ENCODE measurements around the gene ZNF814.
A peak's percentile ranks its signal among the peaks of the same experiment; 100 is the strongest.
"Not testable (repeated sequence)": the region's sequence is repeated elsewhere in the genome, so short reads cannot be mapped to it uniquely, and the experiment has no call there.

ZNF814 gene

DNA sequence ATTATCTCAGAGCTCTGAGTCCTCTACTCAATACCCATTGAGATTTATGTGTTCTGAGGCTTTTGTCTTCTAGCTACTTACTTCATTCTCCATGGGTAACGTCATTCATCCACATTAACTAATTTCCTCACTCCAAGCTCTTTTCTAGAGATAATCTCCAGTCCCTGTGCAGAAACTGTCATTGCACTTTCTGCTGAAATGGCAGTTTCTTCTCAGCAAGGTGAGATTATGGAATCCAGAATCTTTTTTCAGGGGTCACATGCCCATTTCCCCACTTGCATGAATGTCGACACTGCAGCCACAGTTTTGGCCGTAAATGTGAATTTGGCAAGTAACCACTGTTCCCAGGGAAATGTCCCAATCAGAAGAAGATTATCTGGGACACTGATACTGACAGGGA is 26.5 kb downstream of the ZNF814 start:
- DNase-seq (ENCODE audit: low read depth), result not testable (repeated sequence)

DNA sequence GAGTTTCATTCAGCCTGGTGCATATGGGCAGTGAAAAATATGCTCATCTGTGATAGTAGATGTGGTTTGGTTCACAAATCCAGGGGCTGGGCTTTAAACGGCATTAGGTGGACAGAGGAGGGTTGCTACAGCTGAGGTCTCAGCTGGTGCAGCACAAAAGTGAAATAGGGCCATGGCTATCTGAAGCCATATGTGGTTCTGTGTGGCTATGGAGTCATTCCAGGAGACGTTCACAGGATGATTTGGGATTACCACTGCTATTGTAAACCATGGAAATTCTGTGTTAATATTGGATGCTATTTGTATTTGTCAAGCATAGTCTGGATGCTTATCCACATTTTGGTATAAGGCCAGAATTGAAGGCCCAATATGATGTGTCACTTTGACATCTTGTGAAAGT is 34.7 kb downstream of the ZNF814 start:
- DNase-seq (ENCODE audit: low read depth), result not testable (repeated sequence)

DNA sequence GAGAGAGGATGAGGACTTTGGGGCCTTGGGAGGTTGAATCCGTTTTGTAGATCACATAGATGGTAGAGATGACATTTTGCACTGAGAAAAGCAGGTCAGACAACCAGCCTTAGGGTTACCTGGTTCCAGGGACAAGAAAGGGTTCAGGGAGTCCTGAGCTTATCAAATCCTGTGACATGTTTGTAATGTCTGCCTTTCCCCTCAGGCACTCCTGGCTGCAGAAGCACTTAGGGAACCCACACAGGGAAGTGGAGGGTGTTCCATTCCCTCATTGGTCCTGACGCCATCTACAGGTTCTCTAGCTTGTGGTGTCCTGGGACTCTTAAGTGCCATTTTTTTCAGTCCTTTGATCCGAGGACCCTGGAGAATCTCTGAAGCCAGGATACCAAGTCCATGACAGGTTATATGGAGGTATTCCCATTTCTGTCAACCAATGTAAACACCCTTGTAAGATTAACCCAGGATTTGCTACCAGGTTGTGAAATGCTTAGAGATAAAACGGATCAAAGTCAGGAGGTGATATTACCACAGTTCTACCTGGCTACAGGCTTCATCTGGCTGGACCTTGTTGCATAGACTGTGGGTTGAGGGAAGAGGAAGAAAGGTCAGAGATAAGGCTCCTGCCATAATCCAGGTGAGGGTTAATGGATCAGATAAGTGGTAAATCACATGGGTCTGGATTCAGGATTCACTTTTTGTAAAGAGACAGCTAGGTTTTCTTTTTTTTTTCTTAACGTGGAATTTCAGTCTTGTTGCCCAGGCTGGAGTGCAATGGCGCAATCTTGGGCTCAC is 36.8 kb downstream of the ZNF814 start:
- DNase-seq (ENCODE audit: low read depth), result not testable (repeated sequence)

DNA sequence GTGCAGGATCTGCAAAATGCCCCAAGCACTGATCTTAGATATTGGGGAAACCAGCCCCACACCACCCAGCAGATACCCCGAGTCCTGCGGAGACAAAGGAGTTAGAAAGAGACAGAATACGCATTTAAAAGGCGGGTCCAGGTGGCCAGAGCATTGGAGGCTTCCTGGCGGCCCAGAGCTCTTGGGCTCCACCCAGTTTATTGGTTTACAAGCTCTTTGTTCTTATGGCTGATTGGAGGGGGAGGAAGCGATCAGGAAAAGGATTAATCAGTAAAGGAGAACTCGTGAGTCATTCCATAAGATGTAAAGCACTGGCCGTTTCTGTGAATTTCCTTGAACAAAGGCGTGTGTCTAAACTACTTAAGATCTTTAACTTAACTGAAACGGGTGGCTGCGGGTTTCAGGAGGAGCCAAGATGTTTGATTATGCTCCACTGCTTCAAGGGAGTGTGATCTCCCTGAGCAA is 38.3 kb downstream of the ZNF814 start:
- no peak for DNase-seq (ENCODE audit: low read depth)

DNA sequence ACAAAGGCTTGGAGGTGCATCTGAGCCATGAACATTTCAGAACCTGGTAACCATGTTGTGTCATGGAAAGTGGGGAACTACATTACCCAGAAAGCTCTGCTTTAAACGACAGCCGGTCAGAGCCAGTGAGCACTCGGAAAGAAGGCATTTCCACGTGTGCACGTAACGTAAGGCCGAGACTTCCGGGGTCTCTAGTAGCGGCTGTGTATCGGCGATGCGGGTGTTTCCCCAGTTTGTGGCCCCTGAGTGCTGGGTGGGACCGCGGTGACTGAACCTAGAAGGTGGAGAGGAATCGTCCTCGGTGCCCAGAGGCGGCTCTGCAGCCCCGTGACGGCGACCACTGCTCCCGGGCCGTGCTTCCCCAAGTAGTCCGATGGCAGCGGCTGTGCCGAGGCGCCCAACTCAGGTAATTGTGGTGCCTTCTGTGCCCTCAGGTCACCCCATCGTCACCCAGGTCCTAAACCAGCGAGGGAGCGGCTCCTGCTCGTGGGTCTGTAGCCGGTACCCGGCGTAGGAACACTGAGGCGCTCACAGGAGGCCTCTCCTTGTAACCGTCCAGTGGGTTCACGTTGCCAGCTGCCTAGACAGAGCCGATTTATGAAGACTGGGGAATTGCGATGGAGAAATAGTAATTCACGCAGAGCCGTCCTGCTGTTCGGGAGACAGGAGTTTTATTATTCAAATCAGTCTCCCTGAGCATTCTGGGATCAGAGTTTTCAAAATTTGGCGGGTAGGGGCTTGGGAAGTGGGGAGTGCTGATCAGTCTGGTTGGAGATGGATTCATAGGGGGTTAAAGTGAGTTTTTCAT is 39.0 kb downstream of the ZNF814 start, which contains the start of gene ZNF587:
ZNF587 (plus strand) TSS at position 194 of the 808 bp plus-strand sequence; CDS start at position 374, 180 bp downstream.
- peak; percentile 42 for DNase-seq (ENCODE audit: low read depth)

DNA sequence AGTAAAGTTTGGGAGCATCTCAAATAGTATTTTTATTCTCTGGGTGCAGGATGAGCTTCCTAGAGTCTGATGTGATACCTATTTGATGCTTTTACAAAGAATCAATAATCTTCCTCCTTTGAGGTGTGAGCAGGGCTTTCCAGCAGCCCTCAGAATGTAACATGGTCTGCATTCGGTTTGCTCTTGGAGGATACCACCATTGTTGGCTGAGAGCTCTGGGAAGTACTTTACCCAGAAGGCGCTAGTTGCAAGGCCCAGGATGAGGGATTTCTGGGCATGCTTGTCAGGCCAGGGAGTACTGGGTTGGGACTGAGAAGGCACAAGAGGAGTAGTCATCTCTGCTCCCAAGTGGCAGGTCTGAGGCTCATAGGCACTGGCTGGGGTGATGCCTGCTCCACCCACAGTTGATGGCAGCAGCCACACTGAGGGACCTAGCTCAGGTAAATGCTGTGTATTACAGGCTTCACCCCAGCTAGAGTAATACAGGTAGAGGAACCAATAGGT is 39.6 kb downstream of the ZNF814 start:
- not testable (repeated sequence) for DNase-seq (ENCODE audit: low read depth)

DNA sequence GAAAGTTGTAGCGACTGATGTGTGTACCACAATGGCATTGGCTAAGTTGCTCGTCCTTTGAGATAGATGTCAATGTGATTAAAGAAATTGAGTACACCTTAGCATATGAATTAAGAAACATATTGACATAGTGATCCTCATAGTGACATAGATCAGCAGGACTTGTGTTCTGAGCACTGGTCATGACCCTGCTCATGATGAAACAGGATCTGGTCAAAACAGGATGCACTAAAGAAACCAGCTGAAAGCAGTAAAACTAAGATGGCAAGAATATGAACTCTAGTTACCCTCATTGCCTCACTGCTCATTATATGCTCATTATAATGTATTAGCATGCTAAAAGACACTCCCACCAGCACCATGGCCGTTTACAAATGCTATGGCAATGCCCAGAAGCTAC is 41.7 kb downstream of the ZNF814 start:
- not testable (repeated sequence) for DNase-seq (ENCODE audit: low read depth)

DNA sequence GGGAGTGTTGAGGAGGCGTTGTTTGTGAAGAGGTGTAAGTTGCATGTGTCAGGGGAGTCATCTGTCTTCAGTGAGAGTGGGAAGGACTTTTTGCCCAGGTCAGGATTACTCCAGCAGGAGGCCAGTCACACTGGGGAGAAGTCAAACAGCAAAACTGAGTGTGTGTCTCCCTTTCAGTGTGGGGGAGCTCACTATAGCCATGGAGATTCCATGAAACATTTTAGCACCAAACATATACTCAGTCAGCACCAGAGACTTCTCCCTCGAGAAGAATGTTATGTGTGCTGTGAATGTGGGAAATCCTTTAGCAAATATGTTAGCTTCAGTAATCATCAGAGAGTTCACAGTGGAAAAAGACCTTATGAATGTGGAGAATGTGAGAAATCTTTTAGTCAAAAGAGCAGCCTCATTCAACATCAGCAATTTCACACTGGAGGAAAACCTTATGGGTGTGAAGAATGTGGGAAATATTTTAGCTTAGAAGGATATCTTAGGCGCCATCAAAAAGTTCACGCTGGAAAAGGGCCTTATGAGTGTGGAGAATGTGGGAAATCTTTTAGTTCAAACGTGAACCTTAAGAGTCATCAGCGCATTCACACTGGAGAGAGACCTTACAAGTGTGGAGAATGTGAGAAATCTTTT is 47.6 kb downstream of the ZNF814 start:
- DNase-seq (ENCODE audit: low read depth), result no peak

DNA sequence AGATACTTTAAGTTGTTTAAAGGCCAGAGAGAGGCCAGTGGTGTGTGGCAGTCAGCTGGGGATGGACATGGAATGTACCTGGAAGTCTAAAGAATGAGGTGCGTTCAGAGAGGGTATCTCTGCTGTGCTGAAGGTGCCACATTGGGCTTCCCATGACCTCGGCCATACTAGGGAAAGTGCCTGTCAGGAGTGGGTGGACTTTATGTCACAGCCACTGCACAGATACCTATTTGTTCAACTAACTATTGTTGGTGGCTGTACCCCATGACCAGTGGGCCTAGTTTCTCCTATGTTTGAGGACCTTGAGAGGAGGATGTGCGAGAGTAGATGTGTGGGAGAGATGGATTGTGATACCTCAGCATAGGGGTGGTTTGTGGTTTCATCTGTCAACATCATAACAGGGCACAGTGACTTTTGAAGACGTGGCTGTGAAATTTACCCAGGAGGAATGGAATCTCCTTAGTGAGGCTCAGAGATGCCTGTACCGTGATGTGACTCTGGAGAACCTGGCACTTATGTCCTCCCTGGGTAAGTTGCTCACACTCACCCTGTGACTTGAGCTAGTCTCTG is 50.1 kb downstream of the ZNF814 start:
- not testable (repeated sequence) for DNase-seq (ENCODE audit: low read depth)

DNA sequence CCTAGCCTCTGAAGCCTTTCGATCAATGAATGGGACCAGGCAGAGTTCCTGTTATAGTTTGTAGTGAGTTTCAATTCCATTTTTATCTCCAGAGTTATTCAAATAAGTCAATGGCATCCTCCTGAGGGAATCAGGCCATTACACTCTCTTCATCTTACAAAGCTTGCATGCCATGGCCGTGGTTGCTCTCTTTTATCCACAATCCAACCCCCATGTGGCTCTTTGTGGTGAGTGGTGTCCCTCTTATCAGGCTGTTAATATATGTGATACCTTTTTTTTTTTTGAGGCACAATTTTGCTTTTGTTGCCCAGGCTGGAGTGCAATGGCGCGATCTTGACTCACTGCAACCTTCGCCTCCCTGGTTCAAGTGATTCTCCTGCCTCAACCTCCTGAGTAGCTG is 51.8 kb downstream of the ZNF814 start:
- DNase-seq (ENCODE audit: low read depth), result not testable (repeated sequence)

DNA sequence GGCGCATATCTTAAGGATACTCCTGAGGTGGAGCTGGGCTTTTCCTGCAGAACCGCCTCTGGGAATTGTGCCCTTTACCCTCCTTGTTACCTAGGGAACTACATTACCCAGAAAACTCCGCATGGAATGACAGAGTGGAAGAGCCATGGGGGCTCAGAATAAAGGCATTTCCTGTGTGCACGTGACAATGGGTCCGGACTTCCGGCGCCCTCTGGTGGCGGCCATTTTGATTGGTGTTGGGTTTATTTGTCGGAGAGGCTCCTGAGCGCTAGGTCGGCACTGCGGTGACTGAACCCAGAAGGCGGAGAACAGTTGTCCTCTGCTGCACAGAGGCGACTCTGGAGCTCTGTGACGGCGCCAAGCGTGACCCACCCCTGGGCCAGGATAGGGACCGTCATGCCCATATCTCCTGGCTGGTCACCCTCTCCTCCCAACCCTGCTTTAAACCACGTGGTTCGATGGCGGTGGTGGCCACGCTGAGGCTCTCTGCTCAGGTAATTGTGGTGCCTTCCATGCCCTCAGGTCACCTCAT is 58.7 kb downstream of the ZNF814 start, which contains the start of gene ZNF587B:
ZNF587B (plus strand) TSS at position 229 of the 532 bp plus-strand sequence; CDS start at position 459, 230 bp downstream.
- DNase-seq (ENCODE audit: low read depth), result no peak

DNA sequence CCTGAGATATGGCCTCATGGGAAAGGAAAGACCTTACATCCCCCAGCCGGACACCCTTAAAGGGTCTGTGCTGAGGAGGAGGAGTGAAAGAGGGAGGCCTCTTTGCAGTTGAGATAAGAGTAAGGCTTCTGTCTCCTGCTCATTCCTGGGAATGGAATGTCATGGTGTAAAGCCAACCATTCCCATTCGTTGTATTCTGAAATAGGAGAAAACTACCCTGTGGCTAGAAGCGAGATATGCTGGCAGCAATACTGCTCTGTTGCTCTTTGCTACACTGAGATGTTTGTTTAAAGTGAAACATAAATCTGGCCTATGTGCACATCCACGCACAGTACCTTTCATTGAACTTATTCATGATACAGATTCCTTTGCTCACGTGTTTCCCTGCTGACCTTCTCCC is 59.5 kb downstream of the ZNF814 start:
- DNase-seq (ENCODE audit: low read depth), result no peak

DNA sequence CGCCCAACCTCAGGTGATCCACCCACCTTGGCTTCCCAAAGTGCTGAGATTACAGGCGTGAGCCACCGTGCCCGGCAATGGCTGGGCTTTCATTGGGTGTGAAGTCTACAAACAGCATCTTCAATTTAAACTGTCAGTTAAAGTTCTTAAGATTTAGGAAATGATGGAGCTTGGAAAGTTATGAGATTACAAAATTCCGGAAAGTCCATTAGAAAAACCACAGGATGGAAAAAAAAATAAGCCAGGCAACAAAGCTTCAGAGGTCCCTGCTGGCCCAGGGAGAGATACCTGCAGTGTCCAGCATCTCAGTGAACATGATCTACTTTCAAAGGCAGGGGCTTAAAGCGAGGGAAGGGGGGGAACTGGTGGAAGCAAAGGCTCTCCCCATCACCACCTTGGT is 63.3 kb downstream of the ZNF814 start:
- DNase-seq (ENCODE audit: low read depth), result no peak

DNA sequence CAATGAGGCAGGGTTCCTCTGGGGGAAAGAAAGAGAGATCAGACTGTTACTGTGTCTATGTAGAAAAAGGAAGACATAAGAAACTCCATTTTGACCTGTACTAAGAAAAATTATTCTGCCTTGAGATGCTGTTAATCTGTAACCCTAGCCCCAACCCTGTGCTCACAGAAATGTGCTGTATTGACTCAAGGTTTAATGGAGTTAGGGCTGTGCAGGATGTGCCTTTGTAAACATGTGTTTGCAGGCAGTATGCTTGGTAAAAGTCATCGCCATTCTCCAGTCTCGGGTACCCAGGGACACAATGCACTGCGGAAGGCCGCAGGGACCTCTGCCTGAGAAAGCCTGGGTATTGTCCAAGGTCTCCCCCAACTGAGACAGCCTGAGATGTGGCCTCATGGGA is 65.2 kb downstream of the ZNF814 start:
- not testable (repeated sequence) for DNase-seq (ENCODE audit: low read depth)

DNA sequence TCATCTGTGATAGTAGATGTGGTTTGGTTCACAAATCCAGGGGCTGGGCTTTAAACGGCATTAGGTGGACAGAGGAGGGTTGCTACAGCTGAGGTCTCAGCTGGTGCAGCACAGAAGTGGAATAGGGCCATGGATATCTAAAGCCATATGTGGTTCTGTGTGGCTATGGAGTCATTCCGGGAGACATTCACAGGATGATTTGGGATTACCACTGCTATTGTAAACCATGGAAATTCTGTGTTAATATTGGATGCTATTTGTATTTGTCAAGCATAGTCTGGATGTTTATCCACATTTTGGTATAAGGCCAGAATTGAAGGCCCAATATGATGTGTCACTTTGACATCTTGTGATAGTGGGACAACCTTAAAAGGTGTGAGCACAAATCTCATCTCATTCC is 65.7 kb downstream of the ZNF814 start:
- DNase-seq (ENCODE audit: low read depth), result not testable (repeated sequence)

DNA sequence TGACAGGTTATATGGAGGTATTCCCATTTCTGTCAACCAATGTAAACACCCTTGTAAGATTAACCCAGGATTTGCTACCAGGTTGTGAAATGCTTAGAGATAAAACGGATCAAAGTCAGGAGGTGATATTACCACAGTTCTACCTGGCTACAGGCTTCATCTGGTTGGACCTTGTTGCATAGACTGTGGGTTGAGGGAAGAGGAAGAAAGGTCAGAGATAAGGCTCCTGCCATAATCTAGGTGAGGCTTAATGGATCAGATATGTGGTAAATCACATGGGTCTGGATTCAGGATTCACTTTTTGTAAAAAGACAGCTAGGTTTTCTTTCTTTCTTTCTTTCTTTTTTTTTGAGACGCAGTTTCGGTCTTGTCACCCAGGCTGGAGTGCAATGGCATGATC is 67.3 kb downstream of the ZNF814 start:
- DNase-seq (ENCODE audit: low read depth), result not testable (repeated sequence)

DNA sequence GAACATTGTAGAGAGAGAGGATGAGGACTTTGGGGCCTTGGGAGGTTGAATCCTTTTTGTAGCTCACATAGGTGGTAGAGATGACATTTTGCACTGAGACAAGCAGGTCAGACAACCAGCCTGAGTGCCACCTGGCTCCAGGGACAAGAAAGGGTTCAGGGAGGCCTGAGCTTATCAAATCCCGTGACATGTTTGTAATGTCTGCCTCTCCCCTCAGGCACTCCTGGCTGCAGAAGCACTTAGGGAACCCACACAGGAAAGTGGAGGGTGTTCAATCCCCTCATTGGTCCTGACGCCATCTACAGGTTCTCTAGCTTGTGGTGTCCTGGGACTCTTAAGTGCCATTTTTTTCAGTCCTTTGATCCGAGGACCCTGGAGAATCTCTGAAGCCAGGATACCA is 67.7 kb downstream of the ZNF814 start:
- not testable (repeated sequence) for DNase-seq (ENCODE audit: low read depth)

DNA sequence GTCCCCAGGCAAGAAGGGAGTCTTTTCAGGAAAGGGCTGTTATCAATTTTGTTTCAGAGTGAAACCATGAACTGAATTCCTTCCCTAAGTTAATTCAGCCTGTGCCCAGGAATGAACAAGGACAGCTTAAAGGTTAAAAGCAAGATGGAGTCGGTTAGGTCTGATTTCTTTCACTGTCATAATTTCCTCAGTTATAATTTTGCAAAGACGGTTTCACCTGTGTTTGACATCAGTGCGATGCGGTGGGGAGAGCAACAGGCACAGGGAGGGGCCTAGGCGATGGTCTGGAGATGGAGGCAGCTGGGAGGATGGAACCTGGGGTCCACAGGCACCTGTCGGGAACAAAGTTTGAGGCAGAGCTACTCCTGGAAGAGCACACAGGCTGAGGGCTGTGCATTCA is 68.2 kb downstream of the ZNF814 start:
- DNase-seq (ENCODE audit: low read depth), result no peak

DNA sequence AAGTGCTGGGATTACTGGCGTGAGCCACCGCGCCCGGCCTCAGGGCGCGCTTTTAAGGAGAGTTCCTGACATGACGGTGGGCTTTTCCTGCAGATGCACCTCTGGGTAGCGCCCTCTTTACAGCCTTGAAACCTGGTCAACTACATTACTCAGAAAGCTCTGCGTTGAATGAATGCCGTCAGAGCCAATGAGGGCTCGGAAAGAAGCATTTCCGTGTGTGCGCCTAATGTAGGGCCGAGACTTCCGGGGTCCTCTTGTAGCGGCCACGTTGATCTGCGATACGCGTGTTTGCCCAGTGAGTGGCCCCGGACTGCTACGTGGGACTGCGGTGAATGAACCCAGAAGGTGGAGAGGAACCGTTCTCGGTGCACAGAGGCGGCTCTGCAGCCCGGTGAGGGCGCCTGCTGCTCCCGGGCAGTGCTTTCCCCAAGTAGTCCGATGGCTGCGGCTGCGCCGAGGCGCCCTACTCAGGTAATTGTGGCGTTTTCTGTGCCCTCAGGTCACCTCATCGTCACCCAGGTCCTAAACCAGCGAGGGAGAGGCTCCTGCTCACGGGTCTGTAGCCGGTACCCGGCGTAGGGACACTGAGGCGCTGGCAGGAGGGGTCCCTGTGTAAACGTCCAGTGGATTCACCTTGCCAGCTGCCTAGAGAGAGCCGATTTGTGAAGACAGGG is 69.2 kb downstream of the ZNF814 start:
- peak; percentile 85 for DNase-seq (ENCODE audit: low read depth)

DNA sequence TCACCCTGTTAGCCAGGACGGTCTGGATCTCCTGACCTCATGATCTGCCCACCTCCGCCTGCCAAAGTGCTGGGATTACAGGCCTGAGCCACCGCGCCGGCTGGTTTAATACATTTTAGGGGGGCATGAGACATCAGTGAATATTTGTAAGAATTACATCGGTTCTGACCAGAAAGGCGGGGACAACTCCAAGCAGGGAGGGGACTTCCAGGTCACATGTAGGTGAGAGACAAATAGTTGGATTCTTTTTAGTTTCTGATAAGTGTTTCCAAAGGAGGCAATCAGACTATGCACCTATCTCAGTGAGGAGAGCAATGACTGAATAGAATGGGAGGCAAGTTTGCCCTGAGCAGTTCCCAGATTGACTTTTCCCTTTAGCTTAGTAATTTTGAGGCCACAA is 70.5 kb downstream of the ZNF814 start:
- DNase-seq (ENCODE audit: low read depth), result no peak

DNA sequence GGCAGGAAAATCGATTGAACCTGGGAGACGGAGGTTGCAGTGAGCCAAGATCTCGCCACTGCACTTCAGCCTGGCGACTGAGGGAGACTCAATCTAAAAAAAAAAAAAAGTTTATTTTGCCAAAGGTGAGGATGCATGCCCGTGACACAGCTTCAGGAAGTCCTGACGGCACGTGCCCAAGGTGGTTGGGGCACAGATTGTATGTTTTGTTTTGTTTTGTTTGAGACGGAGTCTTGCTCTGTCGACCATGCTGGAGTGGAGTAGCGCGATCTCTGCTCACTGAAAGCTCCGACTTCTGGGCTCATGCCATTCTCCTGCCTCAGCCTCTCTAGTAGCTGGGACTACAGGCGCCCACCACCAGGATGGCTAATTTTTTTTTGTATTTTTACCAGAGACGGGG is 70.9 kb downstream of the ZNF814 start:
- no peak for DNase-seq (ENCODE audit: low read depth)

All from GM04503 (cell line).